Adrenal gland (tissue), 12 donors: ENCODE data around the gene MCCC1. TPM values are rescaled to one million over a fixed set of nuclear protein-coding genes. Genes with fewer than 3 reads are reported as not detected.

Source experiments
- DNase-seq, 7 donors: peaks; one replicate each; pipeline ENCODE4 v3.0.0-alpha.2; 2019 to 2020
- H3K27ac ChIP-seq, 5 donors: fragments of 200-600 bp; sonication (generic) in 4 of 5; 1 replicate in 3 of 5; 2 replicates in 2 of 5; pipeline versions ENCODE4 v1.5.1 to v1.8.0; 2016 to 2020; ENCODE audit warnings: mild to moderate bottlenecking in 1 of 5
- H3K27me3 ChIP-seq: fragments of 200-600 bp; 2 replicates; pipeline ENCODE4 v1.8.0; 2021
- H3K36me3 ChIP-seq, 2 donors: fragments of 200-600 bp; replicated peaks in 1 of 2; 1 replicate in 1 of 2; 2 replicates in 1 of 2; pipeline versions ENCODE4 v1.5.1 to v1.8.0; 2018 to 2022
- H3K4me1 ChIP-seq, 2 donors: fragments of 200-600 bp; replicated peaks in 1 of 2; 1 replicate in 1 of 2; 2 replicates in 1 of 2; pipeline versions ENCODE4 v1.5.1 to v1.8.0; 2018 to 2021
- H3K4me3 ChIP-seq, 4 donors: fragments of 200-600 bp; sonication (generic) in 3 of 4; one replicate each; pipeline ENCODE4 v1.5.1; 2016 to 2018
- H3K9me3 ChIP-seq, 3 donors: fragments of 200-600 bp; sonication (generic) in 1 of 3; replicated peaks in 1 of 3; 1 replicate in 2 of 3; 2 replicates in 1 of 3; pipeline versions ENCODE4 v1.5.1 to v1.8.0; 2016 to 2021
- POLR2A ChIP-seq, 2 donors: fragments of 450-650 bp; IDR thresholded peaks; one replicate each; pipeline ENCODE4 v1.6.1; 2017; ENCODE audit warnings: antibody characterized with exemption in 2 of 2, mild to moderate bottlenecking in 2 of 2, moderate library complexity in 1 of 2
- WGBS, 4 donors: extraction: QIAGEN DNeasy Blood & Tissue Kit in 2 of 4; methylation state at CpG; one replicate each; pipeline versions ENCODE4 v1.1.5 to v1.1.7; 2013 to 2017; 5-methylcytosine and 5-hydroxymethylcytosine counted together
- intact Hi-C, 2 donors: fragments of 100-400 bp; cut with DNase I; formaldehyde crosslinking; loops; one replicate each; pipeline versions ENCODE4 v1.14.1 to v1.15.0; 2022 to 2023
- polyA plus RNA-seq, 3 donors: library from polyadenylated mRNA; stranded (reverse); fragments of 200-250 nt in 2 of 3; fragments of 350-450 nt in 1 of 3; fragmentation: Illumina TruSeq in 1 of 3; extraction: RNeasy Lipid Tissue Mini Kit (QIAGEN cat#74804) in 1 of 3; gene quantifications; one replicate each; pipeline ENCODE4 v1.2.3, GENCODE V29; 2013 to 2014
- total RNA-seq, 9 donors: library from RNA; depleted of rRNA in 4 of 9; stranded (reverse); fragments of >200 nt in 4 of 9; fragments of 120-200 nt in 1 of 9; fragmentation: NEBNext Ultra II Directional in 1 of 9; extraction: Animal tissue kit (Norgen Biotek cat#: 25700) in 1 of 9; gene quantifications; one replicate each; pipeline versions ENCODE4 v1.1.0 to v1.2.4, GENCODE V29; 2013 to 2023
- TF ChIP-seq, protein P1 (sequence below), 6 experiments: fragments of 450-650 bp in 4 of 6; fragments of 200-600 bp in 2 of 6; sonication (generic) in 1 of 6; IDR thresholded peaks; 1 replicate in 5 of 6; 2 replicates in 1 of 6; pipeline versions ENCODE4 v1.5.1 to v1.8.0; 2016 to 2021; ENCODE audit warnings: antibody characterized with exemption in 6 of 6, mild to moderate bottlenecking in 2 of 6, moderate library complexity in 1 of 6
- donor health status: healthy with polysubstance abuse.
- donor health status: Bipolar disorder and iron deficiency.
- donor health status: DM: yes; HTN: yes; CAD: no.
- donor health status: DM: no; HTN: no; CAD: no.
- donor health status: DM: no; HTN: no; CAD: no.
- donor health status: DM: yes; HTN: yes; CAD: no.

MCCC1 gene
- total and polyA plus RNA-seq, 12 donors = 40.9 to 137 (median 53.5) TPM

DNA sequence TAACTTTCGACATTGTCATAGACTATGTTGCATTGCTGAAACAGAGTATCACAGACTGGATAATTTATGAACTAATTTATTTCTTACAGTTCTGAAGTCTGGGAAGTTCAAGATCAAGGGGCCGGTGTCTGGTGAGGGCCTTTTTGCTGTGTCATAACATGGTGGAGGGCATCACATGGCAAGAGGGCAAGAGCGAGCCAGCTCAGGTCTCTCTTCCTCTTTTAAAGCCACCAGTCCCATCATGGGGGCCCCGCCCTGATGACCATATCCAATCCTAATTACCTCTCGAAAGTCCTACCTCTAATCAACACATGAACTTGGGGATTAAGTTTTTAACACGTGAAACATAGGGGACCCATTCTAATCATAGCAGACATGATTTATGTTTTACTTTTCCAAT is 85.4 kb downstream of the MCCC1 start:
- Histone ChIP-seq H3K27ac (no peak overlapping the region), H3K27me3 (no peaks in the 10 kb centered on the region), H3K9me3 (no peaks in the 10 kb centered on the region), H3K36me3 (peaks cover 0 to 27% of the 10 kb centered on the region in 2 donors), H3K4me1 (no peaks in the 10 kb centered on the region), H3K4me3 (no peak overlapping the region)
- no peak for DNase-seq
- TF ChIP-seq, protein P1, sequence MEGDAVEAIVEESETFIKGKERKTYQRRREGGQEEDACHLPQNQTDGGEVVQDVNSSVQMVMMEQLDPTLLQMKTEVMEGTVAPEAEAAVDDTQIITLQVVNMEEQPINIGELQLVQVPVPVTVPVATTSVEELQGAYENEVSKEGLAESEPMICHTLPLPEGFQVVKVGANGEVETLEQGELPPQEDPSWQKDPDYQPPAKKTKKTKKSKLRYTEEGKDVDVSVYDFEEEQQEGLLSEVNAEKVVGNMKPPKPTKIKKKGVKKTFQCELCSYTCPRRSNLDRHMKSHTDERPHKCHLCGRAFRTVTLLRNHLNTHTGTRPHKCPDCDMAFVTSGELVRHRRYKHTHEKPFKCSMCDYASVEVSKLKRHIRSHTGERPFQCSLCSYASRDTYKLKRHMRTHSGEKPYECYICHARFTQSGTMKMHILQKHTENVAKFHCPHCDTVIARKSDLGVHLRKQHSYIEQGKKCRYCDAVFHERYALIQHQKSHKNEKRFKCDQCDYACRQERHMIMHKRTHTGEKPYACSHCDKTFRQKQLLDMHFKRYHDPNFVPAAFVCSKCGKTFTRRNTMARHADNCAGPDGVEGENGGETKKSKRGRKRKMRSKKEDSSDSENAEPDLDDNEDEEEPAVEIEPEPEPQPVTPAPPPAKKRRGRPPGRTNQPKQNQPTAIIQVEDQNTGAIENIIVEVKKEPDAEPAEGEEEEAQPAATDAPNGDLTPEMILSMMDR (IDR thresholded peaks at IDR 0.05) = no peak
- TF ChIP-seq POLR2A (IDR thresholded peaks at IDR 0.05) = no peak
- WGBS, 4 donors = 90 to 95% (median 91%) methylated on average over 6 of the region's 6 CpGs
- intact Hi-C loops = no loop called here

DNA sequence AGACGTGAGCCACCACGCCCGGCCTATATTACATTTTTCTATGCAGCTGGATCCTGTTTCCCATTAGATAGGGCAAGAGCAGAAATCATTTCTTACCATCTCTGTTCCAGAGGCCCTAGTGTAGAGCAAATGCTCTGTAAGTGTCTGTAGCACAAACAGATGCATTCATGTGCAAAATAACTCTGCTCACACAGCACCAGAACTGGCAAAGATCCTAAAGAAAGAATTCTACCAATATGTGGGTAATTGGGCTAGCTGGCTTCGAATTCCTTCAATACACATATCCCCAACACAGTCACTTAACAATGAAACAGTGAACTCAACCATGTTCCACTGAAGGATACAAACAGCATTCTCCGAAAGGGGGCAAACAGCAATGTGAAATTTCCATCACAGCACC is 86.2 kb downstream of the MCCC1 start:
- no peaks in the 10 kb centered on the region for H3K27me3 ChIP-seq
- no peak overlapping the region for H3K27ac ChIP-seq
- no peak for DNase-seq
- WGBS, 4 donors = 94 to 98% (median 95%) methylated on average over 5 of the region's 5 CpGs
- no peak overlapping the region for H3K4me3 ChIP-seq
- peaks cover 0 to 22% of the 10 kb centered on the region in 2 donors for H3K36me3 ChIP-seq
- TF ChIP-seq, protein P1 (IDR thresholded peaks at IDR 0.05) = no peak
- no peak for TF ChIP-seq POLR2A (IDR thresholded peaks at IDR 0.05)
- intact Hi-C loops = no loop called here
- no peaks in the 10 kb centered on the region for H3K9me3 ChIP-seq
- no peaks in the 10 kb centered on the region for H3K4me1 ChIP-seq

DNA sequence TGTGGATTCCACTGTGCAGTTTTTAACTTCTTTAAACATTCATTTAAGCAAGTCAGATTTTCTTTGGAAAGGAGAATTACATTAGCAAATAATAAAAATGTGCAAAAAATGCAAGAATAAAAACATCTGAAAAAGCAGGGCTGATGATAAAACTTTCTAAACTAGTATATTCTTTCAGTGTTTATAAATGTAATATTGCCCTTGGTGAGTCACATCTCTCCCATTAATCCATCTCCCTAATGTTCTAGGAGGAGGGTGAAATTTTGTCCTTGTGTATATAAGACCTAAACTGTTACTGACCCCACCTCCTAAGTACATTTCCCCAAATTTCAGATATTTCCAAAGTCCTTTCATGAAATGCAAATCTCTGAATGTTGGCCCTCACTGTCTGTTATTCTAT is 90.5 kb downstream of the MCCC1 start:
- DNase-seq = no peak
- Histone ChIP-seq H3K27ac (no peak overlapping the region), H3K27me3 (no peaks in the 10 kb centered on the region), H3K9me3 (no peaks in the 10 kb centered on the region), H3K36me3 (peaks cover 0 to 3% of the 10 kb centered on the region in 2 donors), H3K4me3 (no peak overlapping the region), H3K4me1 (no peaks in the 10 kb centered on the region)
- TF ChIP-seq, protein P1 (IDR thresholded peaks at IDR 0.05) = no peak
- no peak for TF ChIP-seq POLR2A (IDR thresholded peaks at IDR 0.05)
- intact Hi-C loops = no loop called here

DNA sequence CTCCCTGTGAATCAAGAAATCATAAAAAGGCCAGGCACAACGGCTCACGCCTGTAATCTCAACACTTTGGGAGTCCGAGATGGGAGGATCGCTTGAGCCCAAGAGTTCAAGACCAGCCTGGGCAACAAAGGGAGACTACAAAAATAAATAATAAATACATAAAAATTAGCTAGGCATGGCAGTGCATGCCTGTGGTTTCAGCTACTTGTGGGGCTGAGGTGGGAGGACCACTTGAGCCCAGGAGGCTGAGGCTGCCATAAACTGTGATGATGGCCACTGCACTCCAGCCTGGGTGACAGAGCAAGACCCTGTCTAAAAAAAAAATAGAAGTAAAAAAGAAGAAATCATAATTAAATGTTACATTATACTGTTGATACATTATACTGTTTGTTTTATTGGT is 91.0 kb downstream of the MCCC1 start:
- intact Hi-C loops = no loop called here
- no peak for DNase-seq
- Histone ChIP-seq H3K27ac (no peak overlapping the region), H3K4me3 (no peak overlapping the region), H3K9me3 (no peaks in the 10 kb centered on the region), H3K36me3 (no peaks in the 10 kb centered on the region), H3K27me3 (no peaks in the 10 kb centered on the region), H3K4me1 (no peaks in the 10 kb centered on the region)
- no peak for TF ChIP-seq POLR2A (IDR thresholded peaks at IDR 0.05)
- TF ChIP-seq, protein P1 (IDR thresholded peaks at IDR 0.05) = no peak
- WGBS, 4 donors = 95 to 100% (median 96%) methylated on average over 4 of the region's 4 CpGs
